ENCODE results near the gene LPCAT1. TPM values are rescaled to one million over a fixed set of nuclear protein-coding genes. Genes with fewer than 3 reads are reported as not detected.

The LPCAT1 gene
- total and polyA plus RNA-seq, 10 of the 15 experiments (the other 5 are each of a cell fraction or from before 2014, with no cell fraction given): 2.3 to 109 (median 72.7) TPM

DNA sequence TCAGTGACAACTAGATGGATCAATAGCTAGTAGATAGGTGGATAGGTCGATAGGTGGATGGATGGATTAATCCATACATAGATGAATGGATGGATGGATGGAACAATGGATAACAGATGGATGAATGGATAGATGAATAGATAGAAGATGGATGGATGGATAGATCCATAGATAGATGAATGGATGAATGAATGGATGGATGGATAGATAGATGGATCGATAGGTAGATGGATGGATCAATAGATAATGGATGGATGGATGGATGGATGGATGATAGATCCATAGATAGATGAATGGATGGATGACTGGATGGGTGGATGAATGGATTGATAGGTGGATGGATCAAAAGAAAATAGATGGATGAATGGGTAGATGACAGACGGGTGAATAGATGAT is 83.7 kb downstream of the LPCAT1 start:
- intact Hi-C loops (cut with micrococcal nuclease; ENCODE audit: unreplicated experiment): no loop called here
- peaks cover 2 to 8% of the 10 kb centered on the region in 2 experiments; a peak in 2 of 4 replicates for H3K27me3 ChIP-seq (replicated peaks in 1 of 2; ENCODE audit: control insufficient read depth in 2 of 2, insufficient read depth in 2 of 2, low read length in 1 of 2)
- ChIA-PET RAD21 (ENCODE audit: unreplicated experiment) (no interaction called here), SMC1A (ENCODE audit: uncharacterized antibody, unreplicated experiment) (no interaction called here), POLR2A (no interaction called here), CTCF (no interaction called here)
- ATAC-seq (no peak), DNase-seq (ENCODE audit: low read depth, low spot score) (no peak), FAIRE-seq (no peak)
- H3K4me2 ChIP-seq (ENCODE audit: control insufficient read depth, insufficient read depth): no peak overlapping the region
- no peak overlapping the region for H2AFZ ChIP-seq (ENCODE audit: control insufficient read depth, low read depth, low read length)
- H3K9ac ChIP-seq (ENCODE audit: control insufficient read depth, insufficient read depth, low read length): no peak overlapping the region
- in situ Hi-C loops (cut with MboI): no loop called here
- H4K20me1 ChIP-seq (ENCODE audit: control insufficient read depth, insufficient read depth): no peaks in the 10 kb centered on the region
- no TSS peak for BruUV-seq (replicated peaks)
- H3K79me2 ChIP-seq (ENCODE audit: control insufficient read depth, insufficient read depth, low read length): no peaks in the 10 kb centered on the region
- no peaks in the 10 kb centered on the region for H3K4me1 ChIP-seq (ENCODE audit: control insufficient read depth, insufficient read depth, low read length)
- WGBS (ENCODE audit: insufficient coverage, insufficient replicate concordance, low lambda C conversion rate, missing lambda C conversion rate): 24% methylated on average over 3 of the region's 3 CpGs
- H3K4me3 ChIP-seq: no peak overlapping the region
- H3K27ac ChIP-seq (ENCODE audit: control insufficient read depth, insufficient read depth): no peak overlapping the region
- H3K9me3 ChIP-seq (replicated peaks; ENCODE audit: control insufficient read depth, insufficient read depth, low read length): no peaks in the 10 kb centered on the region; the same call in 2 of the 3 replicates
- H3K36me3 ChIP-seq (ENCODE audit: control insufficient read depth in 2 of 2, insufficient read depth in 2 of 2, low read length in 1 of 2): no peaks in the 10 kb centered on the region
- TF ChIP-seq ZZZ3 (IDR thresholded peaks at IDR 0.05; ENCODE audit: control insufficient read depth, insufficient read length, low read depth) (no peak), IKZF1 (conservative IDR thresholded peaks at IDR 0.05) (no peak), SMC3 (IDR thresholded peaks at IDR 0.05; ENCODE audit: borderline replicate concordance, low read length) (no peak), KAT2A (conservative IDR thresholded peaks at IDR 0.05; ENCODE audit: control insufficient read depth, low read depth, low read length) (no peak), FOS (IDR thresholded peaks at IDR 0.05; ENCODE audit: borderline replicate concordance, extremely low read depth, insufficient read length) (no peak), RB1 (IDR thresholded peaks at IDR 0.05; ENCODE audit: borderline replicate concordance) (no peak), ASH2L (IDR thresholded peaks at IDR 0.05; ENCODE audit: borderline replicate concordance, low read depth) (no peak), MYB (IDR thresholded peaks at IDR 0.05; ENCODE audit: borderline replicate concordance, low read depth, low read length) (no peak), BMI1 (IDR thresholded peaks at IDR 0.05; ENCODE audit: borderline replicate concordance) (no peak), MYC (IDR thresholded peaks at IDR 0.05; ENCODE audit: insufficient read depth, insufficient read length, insufficient replicate concordance, low read length, severe bottlenecking) (no peak), WRNIP1 (IDR thresholded peaks at IDR 0.05; ENCODE audit: borderline replicate concordance, low read depth, low read length) (no peak), MXI1 (IDR thresholded peaks at IDR 0.05; ENCODE audit: low read depth, low read length) (no peak)
- TF ChIP-seq, protein P1, sequence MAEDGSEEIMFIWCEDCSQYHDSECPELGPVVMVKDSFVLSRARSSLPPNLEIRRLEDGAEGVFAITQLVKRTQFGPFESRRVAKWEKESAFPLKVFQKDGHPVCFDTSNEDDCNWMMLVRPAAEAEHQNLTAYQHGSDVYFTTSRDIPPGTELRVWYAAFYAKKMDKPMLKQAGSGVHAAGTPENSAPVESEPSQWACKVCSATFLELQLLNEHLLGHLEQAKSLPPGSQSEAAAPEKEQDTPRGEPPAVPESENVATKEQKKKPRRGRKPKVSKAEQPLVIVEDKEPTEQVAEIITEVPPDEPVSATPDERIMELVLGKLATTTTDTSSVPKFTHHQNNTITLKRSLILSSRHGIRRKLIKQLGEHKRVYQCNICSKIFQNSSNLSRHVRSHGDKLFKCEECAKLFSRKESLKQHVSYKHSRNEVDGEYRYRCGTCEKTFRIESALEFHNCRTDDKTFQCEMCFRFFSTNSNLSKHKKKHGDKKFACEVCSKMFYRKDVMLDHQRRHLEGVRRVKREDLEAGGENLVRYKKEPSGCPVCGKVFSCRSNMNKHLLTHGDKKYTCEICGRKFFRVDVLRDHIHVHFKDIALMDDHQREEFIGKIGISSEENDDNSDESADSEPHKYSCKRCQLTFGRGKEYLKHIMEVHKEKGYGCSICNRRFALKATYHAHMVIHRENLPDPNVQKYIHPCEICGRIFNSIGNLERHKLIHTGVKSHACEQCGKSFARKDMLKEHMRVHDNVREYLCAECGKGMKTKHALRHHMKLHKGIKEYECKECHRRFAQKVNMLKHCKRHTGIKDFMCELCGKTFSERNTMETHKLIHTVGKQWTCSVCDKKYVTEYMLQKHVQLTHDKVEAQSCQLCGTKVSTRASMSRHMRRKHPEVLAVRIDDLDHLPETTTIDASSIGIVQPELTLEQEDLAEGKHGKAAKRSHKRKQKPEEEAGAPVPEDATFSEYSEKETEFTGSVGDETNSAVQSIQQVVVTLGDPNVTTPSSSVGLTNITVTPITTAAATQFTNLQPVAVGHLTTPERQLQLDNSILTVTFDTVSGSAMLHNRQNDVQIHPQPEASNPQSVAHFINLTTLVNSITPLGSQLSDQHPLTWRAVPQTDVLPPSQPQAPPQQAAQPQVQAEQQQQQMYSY (CRISPR knock-in tag; IDR thresholded peaks at IDR 0.05): no peak
- TF ChIP-seq, protein P2, sequence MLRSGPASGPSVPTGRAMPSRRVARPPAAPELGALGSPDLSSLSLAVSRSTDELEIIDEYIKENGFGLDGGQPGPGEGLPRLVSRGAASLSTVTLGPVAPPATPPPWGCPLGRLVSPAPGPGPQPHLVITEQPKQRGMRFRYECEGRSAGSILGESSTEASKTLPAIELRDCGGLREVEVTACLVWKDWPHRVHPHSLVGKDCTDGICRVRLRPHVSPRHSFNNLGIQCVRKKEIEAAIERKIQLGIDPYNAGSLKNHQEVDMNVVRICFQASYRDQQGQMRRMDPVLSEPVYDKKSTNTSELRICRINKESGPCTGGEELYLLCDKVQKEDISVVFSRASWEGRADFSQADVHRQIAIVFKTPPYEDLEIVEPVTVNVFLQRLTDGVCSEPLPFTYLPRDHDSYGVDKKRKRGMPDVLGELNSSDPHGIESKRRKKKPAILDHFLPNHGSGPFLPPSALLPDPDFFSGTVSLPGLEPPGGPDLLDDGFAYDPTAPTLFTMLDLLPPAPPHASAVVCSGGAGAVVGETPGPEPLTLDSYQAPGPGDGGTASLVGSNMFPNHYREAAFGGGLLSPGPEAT (IDR thresholded peaks at IDR 0.05; ENCODE audit: low read depth): no peak
- TF ChIP-seq, protein P3, sequence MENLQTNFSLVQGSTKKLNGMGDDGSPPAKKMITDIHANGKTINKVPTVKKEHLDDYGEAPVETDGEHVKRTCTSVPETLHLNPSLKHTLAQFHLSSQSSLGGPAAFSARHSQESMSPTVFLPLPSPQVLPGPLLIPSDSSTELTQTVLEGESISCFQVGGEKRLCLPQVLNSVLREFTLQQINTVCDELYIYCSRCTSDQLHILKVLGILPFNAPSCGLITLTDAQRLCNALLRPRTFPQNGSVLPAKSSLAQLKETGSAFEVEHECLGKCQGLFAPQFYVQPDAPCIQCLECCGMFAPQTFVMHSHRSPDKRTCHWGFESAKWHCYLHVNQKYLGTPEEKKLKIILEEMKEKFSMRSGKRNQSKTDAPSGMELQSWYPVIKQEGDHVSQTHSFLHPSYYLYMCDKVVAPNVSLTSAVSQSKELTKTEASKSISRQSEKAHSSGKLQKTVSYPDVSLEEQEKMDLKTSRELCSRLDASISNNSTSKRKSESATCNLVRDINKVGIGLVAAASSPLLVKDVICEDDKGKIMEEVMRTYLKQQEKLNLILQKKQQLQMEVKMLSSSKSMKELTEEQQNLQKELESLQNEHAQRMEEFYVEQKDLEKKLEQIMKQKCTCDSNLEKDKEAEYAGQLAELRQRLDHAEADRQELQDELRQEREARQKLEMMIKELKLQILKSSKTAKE (IDR thresholded peaks at IDR 0.05; ENCODE audit: low read depth, poor library complexity, severe bottlenecking): no peak
- TF ChIP-seq, protein P4, sequence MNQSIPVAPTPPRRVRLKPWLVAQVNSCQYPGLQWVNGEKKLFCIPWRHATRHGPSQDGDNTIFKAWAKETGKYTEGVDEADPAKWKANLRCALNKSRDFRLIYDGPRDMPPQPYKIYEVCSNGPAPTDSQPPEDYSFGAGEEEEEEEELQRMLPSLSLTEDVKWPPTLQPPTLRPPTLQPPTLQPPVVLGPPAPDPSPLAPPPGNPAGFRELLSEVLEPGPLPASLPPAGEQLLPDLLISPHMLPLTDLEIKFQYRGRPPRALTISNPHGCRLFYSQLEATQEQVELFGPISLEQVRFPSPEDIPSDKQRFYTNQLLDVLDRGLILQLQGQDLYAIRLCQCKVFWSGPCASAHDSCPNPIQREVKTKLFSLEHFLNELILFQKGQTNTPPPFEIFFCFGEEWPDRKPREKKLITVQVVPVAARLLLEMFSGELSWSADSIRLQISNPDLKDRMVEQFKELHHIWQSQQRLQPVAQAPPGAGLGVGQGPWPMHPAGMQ (IDR thresholded peaks at IDR 0.05; ENCODE audit: borderline replicate concordance): no peak
